HG02852 (cell line): ENCODE results near the gene NSD1.
"Not testable (repeated sequence)": the region's sequence is repeated elsewhere in the genome, so short reads cannot be mapped to it uniquely, and the experiment has no call there.

ENCODE experiments used
- ATAC-seq: cut with Tn5 transposase; IDR thresholded peaks from one replicate; pipeline ENCODE4 v1.9.1; 2021; ENCODE audit warnings: mild to moderate bottlenecking, moderate library complexity; ENCODE audit not compliant: unreplicated experiment

Gene NSD1

DNA sequence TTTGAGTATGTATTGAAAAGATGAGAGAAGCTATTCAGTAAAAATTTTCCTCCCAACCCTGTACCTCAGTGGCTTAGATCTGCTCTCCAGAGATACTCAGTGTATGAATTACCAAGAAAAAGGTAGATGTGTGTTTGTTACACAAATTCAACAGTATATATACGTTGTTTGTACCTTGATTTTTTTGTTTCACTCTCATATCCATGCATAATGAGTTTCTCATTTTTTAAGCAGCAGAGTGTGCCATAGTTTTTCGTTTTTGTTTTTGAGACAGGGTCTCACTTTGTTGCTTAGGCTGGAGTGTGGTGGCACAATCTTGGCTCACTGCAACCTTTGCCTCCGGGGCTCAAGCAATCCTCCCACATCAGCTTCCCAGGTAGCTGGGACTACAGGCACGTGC lies 92.2 kb downstream of the NSD1 start:
- no peak for ATAC-seq

- no peak for ATAC-seq
Observed at GRCh38 chr5:177226860-177227259, 93.3 kb downstream of the NSD1 start.

DNA sequence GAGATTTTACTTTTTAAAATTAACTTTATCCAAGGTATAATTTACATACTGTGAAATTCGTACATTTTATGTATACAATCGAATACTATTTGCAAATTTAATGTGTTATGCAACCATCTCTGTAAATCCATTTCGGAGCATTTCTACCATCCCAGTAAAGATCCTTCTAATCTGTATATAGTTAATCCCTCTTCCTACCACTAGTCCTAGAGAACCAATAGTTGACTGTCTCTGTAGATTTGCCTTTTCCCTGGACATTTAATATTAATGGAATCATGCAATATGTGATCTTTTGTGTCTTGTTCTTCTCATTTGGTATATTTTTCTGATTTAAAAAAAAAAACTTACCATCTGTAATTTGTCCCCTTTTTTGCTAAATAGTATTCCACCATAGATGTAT lies 95.2 kb downstream of the NSD1 start:
- no peak for ATAC-seq

- no peak for ATAC-seq
Observed at GRCh38 chr5:177230660-177231059, 97.1 kb downstream of the NSD1 start.

- no peak for ATAC-seq
Observed at GRCh38 chr5:177231479-177232250, 98.1 kb downstream of the NSD1 start.

- no peak for ATAC-seq
Observed at GRCh38 chr5:177232358-177232757, 98.8 kb downstream of the NSD1 start.

- no peak for ATAC-seq
Observed at GRCh38 chr5:177232761-177233160, 99.2 kb downstream of the NSD1 start.

DNA sequence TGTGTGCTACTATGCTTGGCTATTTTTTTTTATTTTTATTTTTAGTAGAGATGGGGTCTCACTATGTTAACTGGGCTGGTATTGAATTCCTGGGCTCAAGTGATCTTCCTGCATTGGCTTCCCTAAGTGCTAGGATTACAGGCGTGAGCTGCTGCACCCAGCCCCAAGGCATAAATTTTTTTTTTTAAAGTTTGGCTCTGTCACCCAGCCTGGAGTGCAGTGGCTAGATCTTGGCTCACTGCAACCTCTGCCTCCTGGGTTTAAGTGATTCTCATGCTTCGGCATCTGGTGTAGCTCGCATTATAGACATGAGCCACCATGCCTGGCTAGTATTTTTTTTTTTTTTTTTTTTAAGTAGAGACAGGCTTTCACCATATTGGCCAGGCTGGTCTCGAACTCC lies 99.6 kb downstream of the NSD1 start:
- ATAC-seq: no peak

DNA sequence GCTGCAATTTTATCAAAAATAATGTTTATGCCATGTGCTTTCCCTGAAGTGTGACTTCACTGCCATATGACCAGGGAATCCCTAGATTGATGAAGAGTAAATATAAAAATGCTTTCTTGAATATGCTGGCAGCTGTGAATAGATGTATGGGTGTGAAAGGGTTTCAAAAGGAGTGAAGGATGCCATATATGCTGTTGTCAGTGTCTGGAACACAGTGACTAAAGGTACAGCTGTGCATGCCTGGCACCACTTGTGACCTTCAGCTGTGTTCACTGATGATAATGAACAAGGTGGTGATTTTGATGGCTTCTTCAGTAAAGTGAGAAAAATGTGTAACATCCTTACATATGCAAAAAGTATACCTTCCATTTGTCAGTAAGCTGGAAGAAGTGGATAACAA lies 100.2 kb downstream of the NSD1 start:
- no peak for ATAC-seq

GRCh38 chr5:177234841-177235240 lies 101.3 kb downstream of the NSD1 start:
- ATAC-seq: no peak

- no peak for ATAC-seq
Observed at GRCh38 chr5:177241768-177242167, 108.2 kb downstream of the NSD1 start.

GRCh38 chr5:177242304-177242703 lies 108.7 kb downstream of the NSD1 start:
- ATAC-seq: no peak

DNA sequence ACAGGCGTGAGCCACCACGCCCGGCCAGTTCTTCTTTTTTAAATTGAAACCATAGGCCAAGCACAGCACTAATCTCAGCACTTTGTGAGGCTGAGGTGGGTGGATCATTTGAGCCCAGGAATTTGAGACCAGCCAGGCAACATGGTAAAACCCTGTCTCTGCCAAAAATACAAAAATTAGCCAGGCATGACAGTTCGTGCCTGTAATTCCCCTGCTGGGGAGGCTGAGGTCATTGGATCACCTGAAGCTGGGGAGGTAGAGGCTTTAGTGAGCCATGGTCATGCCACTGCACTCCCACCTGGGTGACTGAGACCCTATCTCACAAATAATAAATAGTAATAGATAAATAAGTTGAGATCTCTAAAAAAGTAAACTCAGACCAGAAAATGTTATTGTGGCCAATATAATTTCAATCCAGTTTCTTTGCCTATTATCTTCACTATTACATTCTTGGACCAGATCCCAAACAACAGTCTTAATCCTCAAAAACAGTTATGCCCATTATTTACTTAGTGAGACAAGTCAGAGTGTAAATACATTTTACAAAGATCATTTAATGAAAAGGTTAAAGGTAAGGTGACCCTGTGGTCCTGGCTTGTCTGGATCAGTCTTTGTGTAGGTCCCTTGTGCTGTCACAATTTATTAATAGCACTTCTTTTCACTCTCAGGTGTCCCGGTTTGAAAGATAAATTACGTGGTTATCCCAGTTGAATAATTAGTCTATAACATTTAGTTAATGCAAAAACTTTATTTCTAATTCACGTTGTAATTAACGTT lies 116.4 kb downstream of the NSD1 start:
- ATAC-seq: no peak

- ATAC-seq: no peak
Observed at GRCh38 chr5:177253252-177253651, 119.7 kb downstream of the NSD1 start.

DNA sequence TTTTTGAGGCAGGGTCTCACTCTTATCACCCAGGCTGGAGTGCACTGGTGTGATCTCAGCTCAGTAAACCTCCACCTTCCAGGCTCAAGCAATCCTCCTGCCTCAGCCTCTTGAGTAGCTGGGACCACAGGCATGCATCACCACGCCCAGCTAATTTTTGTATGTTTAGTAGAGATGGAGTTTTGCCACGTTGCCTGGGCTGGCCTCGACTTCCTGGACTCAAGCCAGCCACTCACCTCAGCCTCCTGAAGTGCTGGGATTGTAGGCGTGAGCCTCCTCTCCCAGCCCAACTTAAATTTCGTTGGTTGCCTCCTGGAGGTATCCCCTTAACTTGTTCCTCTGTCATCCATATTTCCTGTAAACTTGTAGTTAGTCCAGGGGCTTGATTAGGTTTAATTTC lies 122.7 kb downstream of the NSD1 start:
- no peak for ATAC-seq

DNA sequence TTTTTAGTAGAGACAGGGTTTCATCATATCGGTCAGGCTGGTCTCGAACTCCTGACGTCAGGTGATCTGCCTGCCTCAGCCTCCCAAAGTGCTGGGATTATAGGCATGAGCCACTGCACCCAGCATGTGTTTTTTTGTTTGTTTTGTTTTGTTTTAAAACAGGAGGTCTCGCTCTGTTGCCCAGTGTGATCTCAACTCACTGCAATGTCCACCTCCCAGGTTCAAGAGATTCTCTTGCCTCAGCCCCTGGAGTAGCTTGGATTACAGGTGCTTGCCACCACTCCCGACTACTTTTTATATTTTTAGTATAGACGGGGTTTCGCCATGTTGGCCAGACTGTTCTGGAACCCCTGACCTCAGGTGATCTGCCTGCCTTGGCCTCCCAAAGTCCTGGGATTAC lies 125.1 kb downstream of the NSD1 start:
- ATAC-seq: not testable (repeated sequence)

- ATAC-seq: no peak
Observed at GRCh38 chr5:177260961-177261360, 127.4 kb downstream of the NSD1 start.

DNA sequence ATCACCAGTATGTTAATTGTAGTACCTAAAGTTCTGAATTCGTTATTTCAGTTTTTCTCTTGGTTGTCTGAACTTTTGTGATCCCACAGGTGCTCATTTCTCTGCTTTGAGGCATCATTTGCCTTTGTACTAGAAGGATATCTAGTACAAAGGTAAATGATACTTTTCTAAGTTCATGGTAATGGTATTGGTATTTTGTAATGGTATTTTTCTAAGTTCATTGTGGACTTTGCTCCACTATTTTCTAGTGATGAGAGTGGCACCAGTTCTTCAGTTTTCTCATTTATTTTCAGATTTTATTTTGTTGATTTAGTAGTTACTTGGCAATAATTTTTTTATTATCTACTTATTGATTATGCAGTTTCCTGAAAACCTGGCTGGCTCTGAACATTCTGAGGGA lies 127.9 kb downstream of the NSD1 start:
- ATAC-seq: no peak

DNA sequence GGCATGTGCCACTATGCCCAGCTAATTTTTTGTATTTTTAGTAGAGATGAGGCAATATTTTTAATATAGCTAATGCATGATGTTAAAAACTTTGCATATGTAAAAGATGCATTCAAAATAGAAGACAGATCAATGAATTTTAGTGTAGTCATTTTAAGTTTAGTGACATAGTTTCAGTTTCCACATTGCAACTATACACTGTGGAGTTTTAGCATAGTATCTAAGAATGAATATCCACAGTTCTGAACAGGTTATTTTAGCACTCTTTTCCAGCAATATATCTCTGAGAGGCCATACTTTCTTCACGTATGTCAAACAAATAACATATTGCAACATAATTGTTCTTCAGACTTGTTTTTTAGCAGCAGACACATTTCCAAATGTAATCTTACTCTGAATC lies 130.6 kb downstream of the NSD1 start:
- no peak for ATAC-seq

- ATAC-seq: no peak
Observed at GRCh38 chr5:177265395-177265794, 131.8 kb downstream of the NSD1 start.

GRCh38 chr5:177269232-177269895 lies 135.8 kb downstream of the NSD1 start:
- no peak for ATAC-seq

GRCh38 chr5:177269976-177270375 lies 136.4 kb downstream of the NSD1 start:
- ATAC-seq: no peak
